ENCODE data around the gene SYTL3. TPM values are rescaled to one million over a fixed set of nuclear protein-coding genes. Genes with fewer than 3 reads are reported as not detected.

Gene SYTL3
- total and polyA plus RNA-seq, 9 of the 15 experiments (the other 6 are each of a cell fraction or from before 2014, with no cell fraction given), result 0.04 to 0.46 (median 0.17) TPM; not detected in 1

DNA sequence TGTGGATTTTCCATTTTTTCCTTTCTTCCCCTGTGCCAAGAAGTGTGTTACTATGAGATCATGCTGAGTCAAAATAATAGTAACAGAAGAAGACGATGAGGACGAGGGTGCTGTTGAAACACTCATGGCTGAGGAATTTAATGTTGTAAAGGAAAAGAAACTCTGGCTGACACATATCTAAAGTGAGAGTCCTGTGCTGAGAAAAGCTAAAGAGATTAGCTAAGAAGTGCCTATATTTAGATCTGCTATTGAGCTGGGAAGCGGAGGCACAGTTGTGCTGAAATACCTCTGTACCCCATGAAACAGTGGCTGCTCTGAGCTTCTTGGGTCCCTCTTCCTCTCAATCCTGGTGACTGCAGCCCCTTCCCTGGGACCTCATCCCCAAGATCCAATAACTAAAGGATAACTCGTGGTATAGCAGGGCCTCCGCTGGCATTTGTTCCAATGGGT is 1.1 kb upstream of the SYTL3 start:
- H3K4me2 ChIP-seq (ENCODE audit: insufficient read depth, low read length), result no peak overlapping the region
- H2AFZ ChIP-seq (ENCODE audit: low read depth, low read length), result no peak overlapping the region
- no peaks in the 10 kb centered on the region for H4K20me1 ChIP-seq (replicated peaks; ENCODE audit: control insufficient read depth, insufficient read depth, low read length)
- H3K9ac ChIP-seq (ENCODE audit: insufficient read depth in 1 of 2, low read depth in 2 of 2, low read length in 2 of 2), result no peak overlapping the region
- FAIRE-seq, result no peak
- H3K4me1 ChIP-seq (replicated peaks in 1 of 2; ENCODE audit: control insufficient read depth in 2 of 2, insufficient read depth in 2 of 2, low read length in 2 of 2), result peaks cover 10 to 14% of the 10 kb centered on the region in 2 experiments; a peak in 4 of 5 replicates
- peaks cover 19 to 27% of the 10 kb centered on the region in 2 experiments; a peak in 4 of 5 replicates for H3K27me3 ChIP-seq (ENCODE audit: control insufficient read depth in 2 of 2, insufficient read depth in 2 of 2, low read length in 2 of 2)
- TF ChIP-seq, protein P1, sequence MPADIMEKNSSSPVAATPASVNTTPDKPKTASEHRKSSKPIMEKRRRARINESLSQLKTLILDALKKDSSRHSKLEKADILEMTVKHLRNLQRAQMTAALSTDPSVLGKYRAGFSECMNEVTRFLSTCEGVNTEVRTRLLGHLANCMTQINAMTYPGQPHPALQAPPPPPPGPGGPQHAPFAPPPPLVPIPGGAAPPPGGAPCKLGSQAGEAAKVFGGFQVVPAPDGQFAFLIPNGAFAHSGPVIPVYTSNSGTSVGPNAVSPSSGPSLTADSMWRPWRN (IDR thresholded peaks at IDR 0.05; ENCODE audit: low read depth), result no peak
- TF ChIP-seq SMAD1 (IDR thresholded peaks at IDR 0.05; ENCODE audit: low read depth, low read length, partially characterized antibody) (no peak), TAF7 (tag; IDR thresholded peaks at IDR 0.05) (no peak), ZSCAN32 (CRISPR knock-in tag; IDR thresholded peaks at IDR 0.05) (no peak), ZNF436 (CRISPR knock-in tag; IDR thresholded peaks at IDR 0.05) (no peak), SMARCE1 (IDR thresholded peaks at IDR 0.05) (no peak), LEF1 (IDR thresholded peaks at IDR 0.05) (no peak), ZNF668 (CRISPR knock-in tag; IDR thresholded peaks at IDR 0.05) (no peak), ZNF3 (CRISPR knock-in tag; IDR thresholded peaks at IDR 0.05) (no peak), ARID1B (IDR thresholded peaks at IDR 0.05) (no peak), ZKSCAN1 (IDR thresholded peaks at IDR 0.05; ENCODE audit: low read depth, low read length) (no peak), NFRKB (IDR thresholded peaks at IDR 0.05; ENCODE audit: low read depth) (no peak), TCF7 (IDR thresholded peaks at IDR 0.05; ENCODE audit: borderline replicate concordance) (no peak)
- TF ChIP-seq, protein P2, sequence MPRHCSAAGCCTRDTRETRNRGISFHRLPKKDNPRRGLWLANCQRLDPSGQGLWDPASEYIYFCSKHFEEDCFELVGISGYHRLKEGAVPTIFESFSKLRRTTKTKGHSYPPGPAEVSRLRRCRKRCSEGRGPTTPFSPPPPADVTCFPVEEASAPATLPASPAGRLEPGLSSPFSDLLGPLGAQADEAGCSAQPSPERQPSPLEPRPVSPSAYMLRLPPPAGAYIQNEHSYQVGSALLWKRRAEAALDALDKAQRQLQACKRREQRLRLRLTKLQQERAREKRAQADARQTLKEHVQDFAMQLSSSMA (CRISPR knock-in tag; IDR thresholded peaks at IDR 0.05), result no peak
- TF ChIP-seq, protein P3, sequence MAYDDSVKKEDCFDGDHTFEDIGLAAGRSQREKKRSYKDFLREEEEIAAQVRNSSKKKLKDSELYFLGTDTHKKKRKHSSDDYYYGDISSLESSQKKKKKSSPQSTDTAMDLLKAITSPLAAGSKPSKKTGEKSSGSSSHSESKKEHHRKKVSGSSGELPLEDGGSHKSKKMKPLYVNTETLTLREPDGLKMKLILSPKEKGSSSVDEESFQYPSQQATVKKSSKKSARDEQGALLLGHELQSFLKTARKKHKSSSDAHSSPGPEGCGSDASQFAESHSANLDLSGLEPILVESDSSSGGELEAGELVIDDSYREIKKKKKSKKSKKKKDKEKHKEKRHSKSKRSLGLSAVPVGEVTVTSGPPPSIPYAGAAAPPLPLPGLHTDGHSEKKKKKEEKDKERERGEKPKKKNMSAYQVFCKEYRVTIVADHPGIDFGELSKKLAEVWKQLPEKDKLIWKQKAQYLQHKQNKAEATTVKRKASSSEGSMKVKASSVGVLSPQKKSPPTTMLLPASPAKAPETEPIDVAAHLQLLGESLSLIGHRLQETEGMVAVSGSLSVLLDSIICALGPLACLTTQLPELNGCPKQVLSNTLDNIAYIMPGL (CRISPR knock-in tag; IDR thresholded peaks at IDR 0.05), result no peak
- H3K36me3 ChIP-seq (ENCODE audit: control insufficient read depth, insufficient read depth, low read length), result no peaks in the 10 kb centered on the region
- no peaks in the 10 kb centered on the region for H3K9me1 ChIP-seq (ENCODE audit: control insufficient read depth, insufficient read depth, low read length)
- POLR2A ChIA-PET, result interaction anchor here (1.5 kb wide), 1 partner anchor 11 kb away, joined by 5 read pairs; no protein-coding TSS in a partner anchor
- no peak for ATAC-seq
- no peak overlapping the region for H3K27ac ChIP-seq (ENCODE audit: extremely low read depth, low read depth, low read length)
- CTCF ChIA-PET (ENCODE audit: low intra/inter-chr PET ratio), result interaction anchor here (0.6 kb wide), 1 partner anchor 394 kb away, joined by 3 read pairs; no protein-coding TSS in a partner anchor
- no TSS peak for BruUV-seq (replicated peaks)
- in situ Hi-C loops (cut with MboI) (no loop called here), intact Hi-C loops (cut with micrococcal nuclease) (no loop called here)
- 24% methylated on average over 5 of the region's 5 CpGs for WGBS (ENCODE audit: insufficient coverage, low coverage, missing lambda C conversion rate)
- peaks cover 8% of the 10 kb centered on the region for H3K79me2 ChIP-seq (ENCODE audit: control insufficient read depth, insufficient read depth, low read length)
- DNase-seq (ENCODE audit: extremely low read depth in 1 of 4, low spot score in 3 of 4), result no peak
- no peak overlapping the region for H3K4me3 ChIP-seq
- H3K9me3 ChIP-seq (replicated peaks; ENCODE audit: control insufficient read depth, insufficient read depth, low read depth, low read length), result no peaks in the 10 kb centered on the region

Measured in K562 (cell line).